Activated CD4-positive, alpha-beta T cell treated with anti-CD3 and anti-CD28 coated beads, Interleukin-2, amount 10 ng/mL, durations not matched to agents 7 days and 5 days (primary cell): ENCODE results near the gene ZPR1. TPM values are rescaled to one million over a fixed set of nuclear protein-coding genes. Genes with fewer than 3 reads are reported as not detected.

Experiments
- CTCF ChIA-PET: fragments of 350-600 bp; sonication (Branson Sonifier 250); formaldehyde crosslinking; loops from one replicate; lab custom pipeline; 2021; ENCODE audit warnings: antibody characterized with exemption; lab: Charles Lee
- POLR2A ChIA-PET: fragments of 350-600 bp; sonication (Branson Sonifier 250); formaldehyde crosslinking; loops from one replicate; lab custom pipeline; 2021; ENCODE audit warnings: antibody characterized with exemption; lab: Charles Lee
- DNase-seq: peaks from one replicate; pipeline ENCODE4 v3.0.0-alpha.2; 2020
- H3K27ac Mint-ChIP-seq: one replicate; pipeline ENCODE4 v1.8.0; 2021; ENCODE audit warnings: mild to moderate bottlenecking, moderate library complexity, mixed read lengths
- H3K27me3 Mint-ChIP-seq: one replicate; pipeline ENCODE4 v1.8.0; 2021; ENCODE audit warnings: mixed read lengths
- H3K36me3 Mint-ChIP-seq: one replicate; pipeline ENCODE4 v1.8.0; 2021; ENCODE audit warnings: low read depth, mixed read lengths
- H3K4me1 Mint-ChIP-seq: one replicate; pipeline ENCODE4 v1.8.0; 2021; ENCODE audit warnings: mixed read lengths
- H3K4me3 Mint-ChIP-seq: one replicate; pipeline ENCODE4 v1.8.0; 2021; ENCODE audit warnings: mild to moderate bottlenecking, moderate library complexity, mixed read lengths
- H3K9me3 Mint-ChIP-seq: one replicate; pipeline ENCODE4 v1.8.0; 2021; ENCODE audit warnings: mixed read lengths
- total RNA-seq, 2 experiments: library from RNA; stranded (reverse); gene quantifications; one replicate each; pipeline ENCODE4 v1.2.3, GENCODE V29; 2021

The ZPR1 gene
- total RNA-seq, 2 experiments from 2014 or later: 55.9 to 58.3 TPM

GRCh38 chr11:116730241-116730561, 57.6 kb downstream of the ZPR1 start:
- no peak overlapping the region for H3K4me3 Mint-ChIP-seq
- H3K36me3 Mint-ChIP-seq: no peaks in the 10 kb centered on the region
- no peak overlapping the region for H3K27ac Mint-ChIP-seq
- DNase-seq: no peak
- no peaks in the 10 kb centered on the region for H3K27me3 Mint-ChIP-seq
- H3K9me3 Mint-ChIP-seq: no peaks in the 10 kb centered on the region
- CTCF ChIA-PET: no interaction called here
- POLR2A ChIA-PET: no interaction called here
- H3K4me1 Mint-ChIP-seq: peaks cover 8% of the 10 kb centered on the region

GRCh38 chr11:116729501-116730240, 58.2 kb downstream of the ZPR1 start:
- CTCF ChIA-PET: interaction anchor here (0.8 to 1.0 kb wide), 2 partner anchors 8 to 14 kb away, joined by 3 to 4 read pairs; no protein-coding TSS in a partner anchor
- POLR2A ChIA-PET: no interaction called here
- no peak for DNase-seq
- Mint-ChIP-seq H3K36me3 (no peaks in the 10 kb centered on the region), H3K4me3 (no peak overlapping the region), H3K4me1 (peaks cover 8% of the 10 kb centered on the region), H3K9me3 (no peaks in the 10 kb centered on the region), H3K27me3 (no peaks in the 10 kb centered on the region), H3K27ac (no peak overlapping the region)

- H3K4me3 Mint-ChIP-seq: no peak overlapping the region
- peaks cover 3% of the 10 kb centered on the region for H3K4me1 Mint-ChIP-seq
- H3K36me3 Mint-ChIP-seq: no peaks in the 10 kb centered on the region
- no peak for DNase-seq
- no peak overlapping the region for H3K27ac Mint-ChIP-seq
- peaks cover 2% of the 10 kb centered on the region for H3K27me3 Mint-ChIP-seq
- no peaks in the 10 kb centered on the region for H3K9me3 Mint-ChIP-seq
- ChIA-PET POLR2A (no interaction called here), CTCF (interaction anchor here (1.1 kb wide), 1 partner anchor 8 kb away, joined by 3 read pairs; no protein-coding TSS in a partner anchor)
These were observed 59.8 kb downstream of the ZPR1 start for GRCh38 chr11:116727990-116728389.

DNA sequence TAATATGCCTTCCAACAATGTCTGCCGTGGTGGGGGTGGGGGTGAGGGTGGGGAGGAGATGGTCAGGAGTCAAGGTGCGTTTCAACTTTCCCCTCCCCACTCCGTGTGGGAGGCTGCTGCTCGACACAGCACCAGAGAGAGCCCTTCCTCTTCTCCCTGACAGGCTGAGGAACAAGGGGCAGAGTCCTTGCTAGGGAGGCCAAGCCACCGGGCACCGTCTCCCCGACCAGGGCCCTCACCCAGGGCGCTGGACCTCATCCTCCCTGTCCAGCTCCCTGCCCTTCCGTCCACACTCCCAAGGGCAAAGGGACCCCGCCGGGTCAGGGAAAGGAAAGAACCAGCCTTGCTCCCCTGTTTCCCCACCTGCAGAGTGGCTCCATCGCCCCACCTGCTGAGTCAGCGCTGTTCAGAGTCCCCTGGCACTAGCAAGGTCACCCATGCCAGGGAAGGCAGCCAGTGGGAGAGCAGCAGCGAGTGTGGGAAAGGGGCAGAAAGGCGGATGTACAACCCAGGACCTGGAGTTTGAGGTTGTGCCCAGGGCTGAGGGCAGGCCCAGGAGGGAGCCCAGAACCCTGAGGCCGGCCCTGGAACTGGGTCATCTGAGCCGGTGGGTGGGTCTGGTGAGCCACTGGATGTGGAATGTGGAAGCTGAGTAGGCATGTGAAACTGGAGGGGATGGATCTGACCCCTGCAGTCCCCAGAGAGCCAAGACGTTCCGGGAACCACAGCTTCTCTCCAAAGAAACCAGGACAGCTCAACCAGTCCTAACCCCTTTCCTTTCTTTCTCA, 62.2 kb downstream of the ZPR1 start:
- H3K27me3 Mint-ChIP-seq: peaks cover 2% of the 10 kb centered on the region
- no peak overlapping the region for H3K4me3 Mint-ChIP-seq
- no peaks in the 10 kb centered on the region for H3K36me3 Mint-ChIP-seq
- H3K9me3 Mint-ChIP-seq: no peaks in the 10 kb centered on the region
- POLR2A ChIA-PET: no interaction called here
- no peaks in the 10 kb centered on the region for H3K4me1 Mint-ChIP-seq
- no peak for DNase-seq
- CTCF ChIA-PET: no interaction called here
- no peak overlapping the region for H3K27ac Mint-ChIP-seq

DNA sequence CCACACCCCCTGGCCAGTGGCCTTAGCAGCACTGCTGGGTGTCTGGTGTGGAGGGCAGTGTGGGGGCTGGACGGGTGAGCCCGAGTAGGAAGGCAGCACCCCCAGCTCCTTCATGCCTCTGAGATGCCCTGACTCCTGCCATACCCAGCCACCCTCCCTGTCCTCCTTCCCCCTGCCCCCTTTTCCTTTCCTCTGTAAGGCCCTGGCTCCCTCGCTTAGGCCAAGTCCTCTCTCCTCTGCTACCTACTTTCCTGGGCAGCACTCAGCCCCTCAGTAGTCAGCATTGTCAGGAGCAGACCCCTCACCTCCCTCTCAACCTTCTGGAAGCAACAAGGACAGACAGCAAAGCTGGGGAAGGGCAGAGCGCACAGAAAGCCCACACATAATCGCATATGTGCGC, 63.0 kb downstream of the ZPR1 start:
- Mint-ChIP-seq H3K4me3 (no peak overlapping the region), H3K4me1 (no peaks in the 10 kb centered on the region), H3K36me3 (no peaks in the 10 kb centered on the region), H3K9me3 (no peaks in the 10 kb centered on the region), H3K27me3 (peaks cover 2% of the 10 kb centered on the region), H3K27ac (no peak overlapping the region)
- CTCF ChIA-PET: no interaction called here
- DNase-seq: no peak
- POLR2A ChIA-PET: no interaction called here

Other genes starting within 250 kb of the ZPR1 start
- 10 to 100 TPM; 37.5 to 39.9 TPM for gene BUD13, start 15.0 kb downstream of the ZPR1 start, total RNA-seq
- not detected for gene APOA5, start 3.9 kb upstream of the ZPR1 start, total RNA-seq
- not detected for gene APOA4, start 35.3 kb upstream of the ZPR1 start, total RNA-seq
- gene APOC3, start 41.9 kb upstream of the ZPR1 start, total RNA-seq: not detected
- gene APOA1, start 49.6 kb upstream of the ZPR1 start, total RNA-seq: under 1 TPM; 0.23 to 0.25 TPM